Calu3 (cell line): Measurements from ENCODE around the gene COL16A1. TPM values are rescaled to one million over a fixed set of nuclear protein-coding genes. Genes with fewer than 3 reads are reported as not detected.
A peak's percentile ranks its signal among the peaks of the same experiment; 100 is the strongest.

Experiments
- BruUV-seq: library from RNA; stranded (reverse); fragments of 400-500 nt; replicated peaks from 2 replicates; lab custom pipeline; 2021; lab: Mats Ljungman, UMichigan
- CTCF ChIA-PET: fragments of 300-600 bp; sonication (Branson Sonifier 250); formaldehyde crosslinking; loops from one replicate; lab custom pipeline; 2022; ENCODE audit warnings: antibody characterized with exemption; lab: Charles Lee
- DNase-seq: peaks from one replicate; pipeline ENCODE4 v3.0.0; 2022
- H3K27ac Mint-ChIP-seq: one replicate; pipeline ENCODE4 v1.8.0; 2022; ENCODE audit warnings: mixed read lengths; ENCODE audit not compliant: unreplicated experiment
- H3K27me3 Mint-ChIP-seq: one replicate; pipeline ENCODE4 v1.8.0; 2022; ENCODE audit warnings: mixed read lengths; ENCODE audit not compliant: unreplicated experiment
- H3K36me3 Mint-ChIP-seq: one replicate; pipeline ENCODE4 v1.8.0; 2022; ENCODE audit warnings: mild to moderate bottlenecking, moderate library complexity, mixed read lengths; ENCODE audit not compliant: insufficient read depth, unreplicated experiment
- H3K4me1 Mint-ChIP-seq: one replicate; pipeline ENCODE4 v1.8.0; 2022; ENCODE audit warnings: mild to moderate bottlenecking, low read depth, mixed read lengths; ENCODE audit not compliant: unreplicated experiment
- H3K4me3 Mint-ChIP-seq: one replicate; pipeline ENCODE4 v1.8.0; 2022; ENCODE audit warnings: mild to moderate bottlenecking, low read depth, moderate library complexity, mixed read lengths; ENCODE audit not compliant: unreplicated experiment
- H3K9me3 Mint-ChIP-seq: one replicate; pipeline ENCODE4 v1.8.0; 2022; ENCODE audit warnings: low read depth, mixed read lengths; ENCODE audit not compliant: unreplicated experiment
- intact Hi-C: fragments of 100-400 bp; cut with micrococcal nuclease; formaldehyde crosslinking; loops from one replicate; pipeline ENCODE4 v1.10.0; 2022; ENCODE audit not compliant: unreplicated experiment
- total RNA-seq: library from RNA; stranded (reverse); gene quantifications from 2 replicates; pipeline ENCODE4 v1.2.3, GENCODE V29; 2022
- TF ChIP-seq, protein P1 (sequence below): fragments of 200-600 bp; IDR thresholded peaks from one replicate; pipeline ENCODE4 v1.8.0; 2022; ENCODE audit warnings: antibody characterized with exemption; ENCODE audit not compliant: unreplicated experiment

Gene COL16A1
- total RNA-seq, 1 experiment from 2014 or later, result 3.8 TPM

DNA sequence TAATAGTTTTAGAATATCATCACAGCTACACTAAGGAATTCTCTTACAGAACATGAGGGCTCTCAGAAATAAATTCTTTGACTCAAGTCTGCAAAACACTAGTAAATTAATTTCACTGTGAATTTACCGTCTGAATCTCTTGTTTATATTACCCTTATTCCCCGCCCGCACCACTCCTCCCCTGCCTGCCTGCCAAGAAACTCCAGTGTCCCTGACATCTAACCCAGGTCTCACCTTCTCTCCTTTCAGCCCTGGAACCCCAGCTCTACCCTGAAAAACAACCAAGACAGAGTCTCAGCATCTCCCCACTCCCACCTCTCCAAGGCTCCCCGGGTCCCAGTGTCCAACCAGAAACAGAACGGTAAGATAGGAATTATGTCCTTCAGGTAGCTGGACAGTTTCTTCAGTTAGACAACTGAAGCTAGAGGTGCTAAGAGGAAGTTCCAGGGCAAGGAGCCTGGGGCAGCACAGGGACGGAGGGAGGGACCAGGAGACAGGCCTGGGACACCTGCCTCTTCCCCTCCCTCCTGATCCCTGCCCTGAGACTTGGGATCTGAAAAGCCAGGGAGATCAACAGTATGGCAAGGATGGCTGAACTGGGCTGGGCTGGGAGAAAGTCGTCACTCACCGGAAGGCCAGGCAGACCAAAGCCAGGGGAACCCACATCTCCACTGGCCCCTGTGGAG, 15.4 kb downstream of the COL16A1 start:
- peaks cover 9% of the 10 kb centered on the region for H3K36me3 Mint-ChIP-seq
- DNase-seq, result no peak
- peaks cover 19% of the 10 kb centered on the region for H3K4me1 Mint-ChIP-seq
- intact Hi-C loops, result no loop called here
- H3K4me3 Mint-ChIP-seq, result no peak overlapping the region
- peaks cover 34% of the 10 kb centered on the region for H3K27me3 Mint-ChIP-seq
- CTCF ChIA-PET, result no interaction called here
- H3K27ac Mint-ChIP-seq, result no peak overlapping the region
- TF ChIP-seq, protein P1, sequence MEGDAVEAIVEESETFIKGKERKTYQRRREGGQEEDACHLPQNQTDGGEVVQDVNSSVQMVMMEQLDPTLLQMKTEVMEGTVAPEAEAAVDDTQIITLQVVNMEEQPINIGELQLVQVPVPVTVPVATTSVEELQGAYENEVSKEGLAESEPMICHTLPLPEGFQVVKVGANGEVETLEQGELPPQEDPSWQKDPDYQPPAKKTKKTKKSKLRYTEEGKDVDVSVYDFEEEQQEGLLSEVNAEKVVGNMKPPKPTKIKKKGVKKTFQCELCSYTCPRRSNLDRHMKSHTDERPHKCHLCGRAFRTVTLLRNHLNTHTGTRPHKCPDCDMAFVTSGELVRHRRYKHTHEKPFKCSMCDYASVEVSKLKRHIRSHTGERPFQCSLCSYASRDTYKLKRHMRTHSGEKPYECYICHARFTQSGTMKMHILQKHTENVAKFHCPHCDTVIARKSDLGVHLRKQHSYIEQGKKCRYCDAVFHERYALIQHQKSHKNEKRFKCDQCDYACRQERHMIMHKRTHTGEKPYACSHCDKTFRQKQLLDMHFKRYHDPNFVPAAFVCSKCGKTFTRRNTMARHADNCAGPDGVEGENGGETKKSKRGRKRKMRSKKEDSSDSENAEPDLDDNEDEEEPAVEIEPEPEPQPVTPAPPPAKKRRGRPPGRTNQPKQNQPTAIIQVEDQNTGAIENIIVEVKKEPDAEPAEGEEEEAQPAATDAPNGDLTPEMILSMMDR, result no peak
- H3K9me3 Mint-ChIP-seq, result no peaks in the 10 kb centered on the region
- BruUV-seq, result no TSS peak

DNA sequence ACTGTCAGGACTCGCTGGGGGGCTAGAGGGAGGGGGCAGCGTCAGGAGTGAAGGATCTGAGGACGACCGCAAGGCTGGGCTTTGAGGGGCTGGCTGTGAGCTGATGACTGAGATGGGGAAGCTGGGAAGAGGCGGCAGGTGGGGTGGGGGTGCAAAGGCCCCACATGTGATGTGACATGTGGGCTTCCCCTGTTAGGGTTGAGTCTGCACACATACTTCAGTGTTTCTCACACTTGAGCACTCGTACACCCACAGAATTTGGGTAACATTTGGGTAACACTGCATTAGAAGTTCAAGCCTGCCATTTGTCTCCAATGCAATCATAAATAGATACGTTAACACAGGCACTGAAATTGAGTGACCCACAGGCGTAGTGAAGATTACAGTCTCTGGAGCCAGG, 16.2 kb downstream of the COL16A1 start:
- Mint-ChIP-seq H3K36me3 (peaks cover 9% of the 10 kb centered on the region), H3K27me3 (peaks cover 34% of the 10 kb centered on the region), H3K4me1 (peaks cover 19% of the 10 kb centered on the region), H3K9me3 (no peaks in the 10 kb centered on the region), H3K4me3 (no peak overlapping the region), H3K27ac (no peak overlapping the region)
- TF ChIP-seq, protein P1, result no peak
- CTCF ChIA-PET, result no interaction called here
- no TSS peak for BruUV-seq
- DNase-seq, result no peak
- intact Hi-C loops, result no loop called here

DNA sequence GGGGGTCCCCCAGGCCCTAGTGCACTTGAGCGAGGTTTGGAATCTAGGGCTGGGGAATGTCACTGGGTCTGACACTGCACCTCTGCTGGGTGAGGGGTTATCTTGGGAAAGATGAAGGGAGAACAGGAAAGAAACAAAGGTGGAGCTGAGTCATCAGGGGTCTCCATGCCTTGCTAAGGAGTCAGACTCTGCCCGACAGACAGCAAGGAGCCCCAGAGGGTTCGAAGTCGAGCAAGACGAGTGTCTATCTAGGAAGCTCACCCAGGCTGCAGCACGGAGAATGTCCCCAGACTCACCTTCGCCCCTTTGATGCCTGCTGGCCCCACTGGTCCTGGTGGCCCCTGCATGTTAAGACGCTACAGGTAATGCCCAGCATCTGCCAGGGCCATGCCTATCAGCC, 18.0 kb downstream of the COL16A1 start:
- Mint-ChIP-seq H3K9me3 (no peaks in the 10 kb centered on the region), H3K27ac (no peak overlapping the region), H3K36me3 (peaks cover 9% of the 10 kb centered on the region), H3K4me1 (peaks cover 19% of the 10 kb centered on the region), H3K4me3 (no peak overlapping the region), H3K27me3 (peaks cover 49% of the 10 kb centered on the region)
- CTCF ChIA-PET, result no interaction called here
- DNase-seq, result no peak
- no TSS peak for BruUV-seq
- intact Hi-C loops, result no loop called here
- TF ChIP-seq, protein P1, result no peak

DNA sequence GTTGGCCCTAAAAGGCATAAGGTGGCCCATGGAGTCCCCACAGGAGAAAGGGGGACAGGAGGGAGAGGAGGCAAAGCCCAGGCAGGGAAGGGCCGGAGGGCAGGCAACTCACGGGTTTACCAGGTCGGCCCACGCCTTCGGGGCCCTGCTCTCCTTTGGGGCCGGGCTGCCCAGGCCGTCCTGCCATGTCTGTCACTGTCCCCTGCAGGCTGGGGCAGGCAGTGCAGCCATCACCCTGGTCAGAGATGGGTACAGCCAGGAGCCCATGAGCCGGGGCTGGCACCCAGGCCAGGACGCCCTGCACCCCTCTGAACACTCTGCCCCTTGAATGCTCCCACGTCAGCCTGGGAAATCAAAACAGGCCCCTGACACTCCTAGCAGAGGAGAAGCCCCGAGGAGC, 19.8 kb downstream of the COL16A1 start:
- DNase-seq, result peak; percentile 46
- CTCF ChIA-PET, result no interaction called here

More for the DNA sequence above, 19.8 kb downstream of the COL16A1 start:
- Mint-ChIP-seq H3K27ac (no peak overlapping the region), H3K4me3 (no peak overlapping the region), H3K4me1 (peaks cover 7% of the 10 kb centered on the region), H3K36me3 (no peaks in the 10 kb centered on the region), H3K9me3 (no peaks in the 10 kb centered on the region), H3K27me3 (peaks cover 67% of the 10 kb centered on the region)
- no TSS peak for BruUV-seq
- TF ChIP-seq, protein P1, result peak; percentile 46
- intact Hi-C loops, result no loop called here
